GM19395 (cell line): Measurements from ENCODE around the gene MYPOP.
"Not testable (repeated sequence)": the region's sequence is repeated elsewhere in the genome, so short reads cannot be mapped to it uniquely, and the experiment has no call there.

Experiments used
- ATAC-seq: cut with Tn5 transposase; IDR thresholded peaks from one replicate; pipeline ENCODE4 v1.9.1; 2021; ENCODE audit warnings: mild to moderate bottlenecking, moderate library complexity; ENCODE audit not compliant: unreplicated experiment

MYPOP gene

GRCh38 chr19:45884682-45885555 is 17.5 kb downstream of the MYPOP start:
- ATAC-seq: no peak

- ATAC-seq: no peak
These were observed 18.3 kb downstream of the MYPOP start for GRCh38 chr19:45883881-45884681.

DNA sequence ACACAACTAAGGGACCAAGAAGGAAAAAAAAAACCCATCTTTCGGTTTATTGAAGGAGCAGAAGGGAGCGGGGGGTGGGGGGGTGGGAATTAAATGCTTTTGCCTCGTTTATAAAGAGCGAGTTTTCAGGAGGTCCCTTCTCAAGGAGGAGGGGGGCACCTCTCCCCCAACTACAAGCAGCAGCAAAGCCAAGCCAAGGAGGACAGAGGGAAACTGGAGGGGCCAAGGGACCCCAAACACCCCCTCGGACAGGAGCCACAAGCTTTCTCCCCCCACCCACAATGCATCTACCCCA is 18.9 kb downstream of the MYPOP start:
- no peak for ATAC-seq

GRCh38 chr19:45882652-45883585 is 19.5 kb downstream of the MYPOP start:
- no peak for ATAC-seq

DNA sequence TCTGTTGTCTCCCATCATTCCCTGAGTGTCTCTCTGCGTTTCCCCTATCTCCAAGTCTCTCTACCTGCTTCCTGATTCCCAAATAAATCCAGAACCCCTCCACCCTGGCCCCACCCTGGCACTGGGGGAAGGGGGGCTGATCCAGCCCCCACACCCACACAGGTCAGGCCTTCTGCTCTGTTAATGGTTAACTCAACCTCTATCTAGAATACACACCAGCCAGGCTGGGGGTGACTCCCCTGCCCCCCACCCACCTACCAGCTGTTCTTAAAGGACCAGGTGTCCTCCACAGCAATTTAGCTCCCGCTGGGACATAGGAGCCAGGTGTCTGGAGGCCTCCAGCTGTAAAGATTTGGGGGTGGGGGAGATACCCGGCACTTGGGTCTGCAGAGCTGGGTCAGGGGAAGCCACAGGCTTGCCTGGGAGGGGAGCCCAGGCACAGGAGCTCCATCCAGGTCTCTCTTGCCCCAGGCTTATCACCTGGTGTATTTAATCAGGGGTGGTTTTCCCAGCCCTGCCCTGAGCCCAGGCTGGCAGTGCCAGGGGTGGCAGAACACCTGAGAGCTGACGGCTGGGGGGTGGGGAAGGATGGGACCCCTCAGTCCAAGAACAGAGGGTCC is 20.4 kb downstream of the MYPOP start:
- no peak for ATAC-seq

DNA sequence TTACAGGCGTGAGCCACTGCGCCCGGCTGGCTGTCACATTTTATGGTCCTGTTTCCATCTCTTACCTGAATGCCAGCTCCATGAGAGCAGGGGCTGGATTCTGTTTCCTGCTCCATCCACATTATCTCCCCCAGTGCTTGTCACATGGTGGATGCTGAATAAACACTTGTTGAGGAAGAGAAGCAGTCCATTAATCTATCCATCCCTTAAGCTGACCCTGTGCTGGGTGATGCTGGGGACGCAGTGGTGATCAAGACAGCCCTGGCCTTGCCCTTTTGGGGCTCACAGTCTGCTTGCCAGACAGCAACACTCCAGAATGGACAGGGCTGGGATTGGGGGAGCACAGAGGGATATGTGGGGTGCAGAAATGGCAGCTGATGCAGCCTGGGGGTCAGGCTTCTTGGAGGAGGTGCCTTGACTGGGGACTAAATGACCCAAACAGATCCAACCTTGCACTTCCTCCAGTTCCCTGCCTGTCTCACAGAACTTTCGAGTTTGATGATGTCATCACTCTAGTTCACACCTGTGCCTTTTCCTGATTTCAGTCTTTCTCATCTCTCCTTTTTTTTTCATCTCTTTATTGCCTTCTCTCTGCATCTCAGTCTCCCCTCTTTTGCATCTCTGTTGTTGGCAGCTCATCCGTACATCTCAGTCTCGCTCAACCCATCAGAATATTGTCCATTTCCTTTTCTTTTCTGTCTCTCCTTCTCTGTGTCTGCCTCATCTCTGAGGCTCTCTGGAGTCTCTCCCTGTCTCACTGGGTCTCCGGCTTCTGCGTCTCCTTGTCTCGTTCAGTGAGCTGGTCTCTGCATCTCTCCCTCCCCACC is 21.1 kb downstream of the MYPOP start:
- ATAC-seq: no peak

DNA sequence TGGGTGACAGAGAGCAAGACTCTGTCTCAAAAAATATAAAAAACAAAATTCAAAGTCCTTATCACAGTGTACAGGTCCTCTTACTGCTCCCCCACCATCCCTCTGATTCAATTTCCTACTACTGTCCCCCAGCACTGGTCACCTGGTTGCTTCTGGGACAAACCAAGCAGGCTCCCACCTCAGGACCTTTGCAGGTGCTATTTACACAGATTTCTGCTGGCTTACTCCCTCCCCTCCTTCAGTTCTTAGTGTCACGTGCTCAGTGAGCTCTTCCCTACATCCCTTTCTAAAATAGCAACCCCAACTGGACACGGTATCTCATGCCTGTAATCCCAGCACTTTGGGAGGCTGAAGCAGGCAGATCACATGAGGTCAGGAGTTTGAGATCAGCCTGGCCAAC is 22.4 kb downstream of the MYPOP start:
- ATAC-seq: no peak

- ATAC-seq: no peak
These were observed 23.4 kb downstream of the MYPOP start for GRCh38 chr19:45879055-45879454.

- no peak for ATAC-seq
These were observed 24.2 kb downstream of the MYPOP start for GRCh38 chr19:45878043-45878794.

DNA sequence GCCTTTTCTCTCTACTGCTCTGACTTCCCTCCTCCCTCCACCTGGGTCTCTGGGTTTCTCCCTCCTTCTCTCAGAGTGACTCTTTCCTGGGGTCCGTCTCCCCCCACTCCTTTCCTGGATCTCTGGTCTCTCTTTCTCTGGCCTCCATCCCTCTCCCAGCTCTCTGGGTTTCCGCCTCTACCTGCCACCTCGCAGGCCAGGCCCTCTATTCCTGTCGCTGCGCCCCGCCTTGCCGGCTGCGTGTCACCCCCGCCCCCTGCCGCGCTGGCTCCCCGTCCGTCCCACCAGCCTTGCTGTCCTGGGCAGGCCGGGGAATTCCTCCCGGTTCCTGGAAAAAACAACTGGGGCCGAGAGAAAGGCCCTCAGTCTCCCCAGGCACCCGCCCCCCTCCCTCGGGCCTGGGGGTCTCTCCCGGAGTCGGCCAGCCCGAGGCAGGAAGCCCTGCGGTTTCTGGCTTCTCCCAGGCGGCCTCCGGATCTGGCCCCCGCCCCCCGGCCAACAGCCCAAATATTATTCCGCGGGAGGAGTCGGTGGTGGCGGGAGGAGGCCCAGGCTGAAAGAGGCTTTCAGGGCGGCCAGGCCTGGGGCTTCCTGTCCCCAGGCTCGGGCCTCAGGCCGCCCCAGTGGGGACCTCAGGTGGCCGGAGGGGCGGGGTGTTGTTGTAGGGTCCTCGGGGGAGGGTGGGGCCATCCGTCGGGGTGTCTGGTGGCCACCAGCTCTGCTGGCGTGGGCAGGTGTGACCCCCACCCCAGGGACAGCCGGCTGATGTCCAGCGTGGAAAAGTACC is 25.8 kb downstream of the MYPOP start:
- no peak for ATAC-seq

DNA sequence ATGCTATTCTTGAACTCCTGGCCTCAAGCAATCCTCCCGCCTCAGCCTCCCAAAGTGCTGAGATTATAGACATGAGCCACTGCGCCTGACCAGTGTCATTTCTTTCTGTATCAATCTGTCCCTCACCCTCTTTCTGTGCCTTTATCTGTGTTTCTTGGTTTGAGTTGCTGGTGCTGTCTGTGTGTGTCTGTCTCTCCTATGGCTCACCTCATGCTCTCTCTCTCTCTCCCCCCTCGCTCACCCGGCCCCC is 26.3 kb downstream of the MYPOP start:
- no peak for ATAC-seq

- no peak for ATAC-seq
These were observed 27.8 kb downstream of the MYPOP start for GRCh38 chr19:45874620-45874966.

DNA sequence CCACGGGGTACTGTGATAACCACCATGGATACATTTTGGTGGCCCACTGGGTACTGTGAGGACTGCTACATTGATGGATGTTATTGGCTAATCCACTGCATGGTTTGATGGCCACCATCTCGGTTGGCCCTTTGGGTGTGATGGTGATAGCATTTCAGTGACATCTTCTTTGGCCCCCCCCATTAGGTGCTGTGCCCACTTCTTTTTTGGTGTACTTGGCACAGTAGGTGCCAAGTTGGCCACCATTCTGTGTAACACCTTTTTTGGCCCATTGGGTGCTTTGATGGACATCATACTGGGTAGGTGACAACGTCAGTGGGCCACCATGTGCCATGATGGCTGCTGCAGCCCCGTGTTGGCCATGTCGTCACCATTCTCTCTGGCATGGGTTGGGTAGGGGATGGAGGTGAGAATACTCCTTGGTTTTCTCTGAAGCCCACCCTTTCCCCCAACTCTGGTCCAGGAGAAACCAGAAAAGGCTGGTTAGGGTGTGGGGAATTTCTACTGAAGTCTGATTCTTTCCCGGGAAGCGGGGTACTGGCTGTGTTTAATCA is 29.1 kb downstream of the MYPOP start:
- ATAC-seq: no peak

DNA sequence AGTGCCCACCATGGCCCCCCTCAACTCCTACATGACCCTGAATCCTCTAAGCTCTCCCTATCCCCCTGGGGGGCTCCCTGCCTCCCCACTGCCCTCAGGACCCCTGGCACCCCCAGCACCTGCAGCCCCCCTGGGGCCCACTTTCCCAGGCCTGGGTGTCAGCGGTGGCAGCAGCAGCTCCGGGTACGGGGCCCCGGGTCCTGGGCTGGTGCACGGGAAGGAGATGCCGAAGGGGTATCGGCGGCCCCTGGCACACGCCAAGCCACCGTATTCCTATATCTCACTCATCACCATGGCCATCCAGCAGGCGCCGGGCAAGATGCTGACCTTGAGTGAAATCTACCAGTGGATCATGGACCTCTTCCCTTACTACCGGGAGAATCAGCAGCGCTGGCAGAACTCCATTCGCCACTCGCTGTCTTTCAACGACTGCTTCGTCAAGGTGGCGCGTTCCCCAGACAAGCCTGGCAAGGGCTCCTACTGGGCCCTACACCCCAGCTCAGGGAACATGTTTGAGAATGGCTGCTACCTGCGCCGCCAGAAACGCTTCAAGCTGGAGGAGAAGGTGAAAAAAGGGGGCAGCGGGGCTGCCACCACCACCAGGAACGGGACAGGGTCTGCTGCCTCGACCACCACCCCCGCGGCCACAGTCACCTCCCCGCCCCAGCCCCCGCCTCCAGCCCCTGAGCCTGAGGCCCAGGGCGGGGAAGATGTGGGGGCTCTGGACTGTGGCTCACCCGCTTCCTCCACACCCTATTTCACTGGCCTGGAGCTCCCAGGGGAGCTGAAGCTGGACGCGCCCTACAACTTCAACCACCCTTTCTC is 30.1 kb downstream of the MYPOP start:
- no peak for ATAC-seq

DNA sequence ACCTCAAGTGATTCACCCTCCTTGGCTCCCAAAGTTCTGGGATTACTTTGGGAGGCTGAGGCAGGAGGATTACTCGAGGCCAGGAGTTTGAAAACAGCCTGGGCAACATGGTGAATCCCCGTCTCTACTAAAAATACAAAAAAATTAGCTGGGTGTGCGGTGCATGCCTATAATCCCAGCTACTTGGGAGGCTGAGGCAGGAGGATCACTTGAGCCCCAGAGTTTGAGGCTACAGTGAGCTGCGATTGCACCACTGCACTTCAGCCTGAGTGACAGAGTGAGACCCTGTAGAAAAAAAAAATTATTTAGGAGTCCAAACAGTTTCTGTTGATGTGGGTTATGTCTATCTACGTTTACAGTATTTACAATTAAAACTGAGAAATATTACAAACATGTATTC is 31.6 kb downstream of the MYPOP start:
- ATAC-seq: no peak

DNA sequence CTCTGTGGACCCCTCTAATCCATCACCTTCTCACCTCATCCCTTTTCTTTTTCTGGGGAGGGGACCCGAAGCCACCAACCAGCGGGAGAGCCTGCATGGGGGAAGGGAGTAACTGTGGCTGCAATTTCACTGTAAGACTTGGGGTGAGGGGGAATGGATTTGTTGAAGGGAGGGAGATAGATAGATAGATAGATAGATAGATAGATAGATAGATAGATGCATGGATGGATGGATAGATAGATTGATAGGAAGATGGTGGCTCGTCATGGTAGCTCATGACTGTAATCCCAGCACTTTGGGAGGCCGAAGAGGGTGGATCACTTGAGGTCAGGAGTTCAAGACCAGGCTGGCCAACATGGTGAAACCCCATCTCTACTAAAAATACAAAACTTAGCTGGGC is 35.2 kb downstream of the MYPOP start:
- ATAC-seq: not testable (repeated sequence)

GRCh38 chr19:45866400-45867176 is 35.8 kb downstream of the MYPOP start:
- ATAC-seq: no peak
